Suprapubic skin (tissue), 4 donors: ENCODE measurements around the gene CCDC102B. TPM values are rescaled to one million over a fixed set of nuclear protein-coding genes. Genes with fewer than 3 reads are reported as not detected.

Source experiments
- DNase-seq, 2 donors: peaks; one replicate each; pipeline ENCODE4 v3.0.0-alpha.2; 2019; ENCODE audit warnings: low spot score in 2 of 2
- H3K27ac ChIP-seq: fragments of 200-600 bp; sonication (generic); one replicate; pipeline ENCODE4 v1.5.1; 2019
- H3K27me3 ChIP-seq: fragments of 200-600 bp; sonication (generic); one replicate; pipeline ENCODE4 v1.5.1; 2019
- H3K36me3 ChIP-seq: fragments of 200-600 bp; sonication (generic); one replicate; pipeline ENCODE4 v1.5.1; 2019
- H3K4me1 ChIP-seq: fragments of 200-600 bp; sonication (generic); one replicate; pipeline ENCODE4 v1.5.1; 2019
- H3K4me3 ChIP-seq: fragments of 200-600 bp; sonication (generic); one replicate; pipeline ENCODE4 v1.5.1; 2019; ENCODE audit warnings: mild to moderate bottlenecking
- H3K9me3 ChIP-seq: fragments of 200-600 bp; sonication (generic); one replicate; pipeline ENCODE4 v1.5.1; 2019
- CTCF ChIP-seq, 2 donors: fragments of 200-600 bp in 1 of 2; fragments of 450-650 bp in 1 of 2; sonication (generic) in 1 of 2; IDR thresholded peaks; one replicate each; pipeline ENCODE4 v1.5.1; 2016 to 2019; ENCODE audit warnings: antibody characterized with exemption in 2 of 2, mild to moderate bottlenecking in 1 of 2, moderate library complexity in 1 of 2
- EP300 ChIP-seq: sonication (generic); formaldehyde crosslinking; IDR thresholded peaks from one replicate; pipeline ENCODE4 v1.6.1; 2017; ENCODE audit warnings: antibody characterized with exemption
- POLR2A ChIP-seq, 2 donors: fragments of 450-650 bp; IDR thresholded peaks; one replicate each; pipeline ENCODE4 v1.6.1; 2017; ENCODE audit warnings: antibody characterized with exemption in 2 of 2, mild to moderate bottlenecking in 2 of 2, moderate library complexity in 2 of 2
- POLR2AphosphoS5 ChIP-seq, 3 donors: sonication (generic); formaldehyde crosslinking; IDR thresholded peaks; one replicate each; pipeline ENCODE4 v1.6.1; 2017; ENCODE audit warnings: antibody characterized with exemption in 3 of 3
- WGBS: methylation state at CpG from one replicate; pipeline ENCODE4 v1.1.5; 2018; 5-methylcytosine and 5-hydroxymethylcytosine counted together
- total RNA-seq, 4 donors: library from RNA; depleted of rRNA; stranded (reverse); fragments of >200 nt; gene quantifications; one replicate each; pipeline ENCODE4 v1.1.0, GENCODE V29; 2016

The CCDC102B gene
- total RNA-seq, 4 donors from 2014 or later = 1.6 to 4.1 (median 2.7) TPM; not detected in 1

- no peaks in the 10 kb centered on the region for H3K4me1 ChIP-seq
- H3K9me3 ChIP-seq = no peaks in the 10 kb centered on the region
- 35% methylated on average over 1 of the region's 1 CpG for WGBS
- DNase-seq = no peak
- H3K4me3 ChIP-seq = no peak overlapping the region
- no peak overlapping the region for H3K27ac ChIP-seq
- no peaks in the 10 kb centered on the region for H3K27me3 ChIP-seq
- TF ChIP-seq CTCF (IDR thresholded peaks at IDR 0.05) (no peak), POLR2A (IDR thresholded peaks at IDR 0.05) (no peak), EP300 (no peak), POLR2AphosphoS5 (IDR thresholded peaks at IDR 0.05) (no peak)
- no peaks in the 10 kb centered on the region for H3K36me3 ChIP-seq
Observed at GRCh38 chr18:68944330-68944729, 146.4 kb downstream of the CCDC102B start.

GRCh38 chr18:68944826-68945225, 146.9 kb downstream of the CCDC102B start:
- 71% methylated on average over 1 of the region's 1 CpG for WGBS

GRCh38 chr18:68948622-68949021, 150.7 kb downstream of the CCDC102B start:
- no peak overlapping the region for H3K4me3 ChIP-seq
- no peak for TF ChIP-seq CTCF (IDR thresholded peaks at IDR 0.05)
- no peak for TF ChIP-seq POLR2AphosphoS5 (IDR thresholded peaks at IDR 0.05)
- no peak for TF ChIP-seq EP300
- no peak for TF ChIP-seq POLR2A (IDR thresholded peaks at IDR 0.05)
- DNase-seq = no peak
- 94% methylated on average over 4 of the region's 4 CpGs for WGBS
- H3K27ac ChIP-seq = no peak overlapping the region
- H3K36me3 ChIP-seq = no peaks in the 10 kb centered on the region
- no peaks in the 10 kb centered on the region for H3K9me3 ChIP-seq
- H3K27me3 ChIP-seq = no peaks in the 10 kb centered on the region
- H3K4me1 ChIP-seq = no peaks in the 10 kb centered on the region

More at GRCh38 chr18:68944826-68945225, 146.9 kb downstream of the CCDC102B start:
- no peaks in the 10 kb centered on the region for H3K36me3 ChIP-seq
- H3K27ac ChIP-seq = no peak overlapping the region
- TF ChIP-seq EP300 (no peak), POLR2A (IDR thresholded peaks at IDR 0.05) (no peak), POLR2AphosphoS5 (IDR thresholded peaks at IDR 0.05) (no peak), CTCF (IDR thresholded peaks at IDR 0.05) (no peak)
- H3K9me3 ChIP-seq = no peaks in the 10 kb centered on the region
- no peaks in the 10 kb centered on the region for H3K4me1 ChIP-seq
- DNase-seq = no peak
- no peaks in the 10 kb centered on the region for H3K27me3 ChIP-seq
- H3K4me3 ChIP-seq = no peak overlapping the region

GRCh38 chr18:68954738-68955137, 156.9 kb downstream of the CCDC102B start:
- WGBS = 70% methylated on average over 2 of the region's 2 CpGs
- Histone ChIP-seq H3K4me3 (no peak overlapping the region), H3K9me3 (no peaks in the 10 kb centered on the region), H3K36me3 (no peaks in the 10 kb centered on the region), H3K4me1 (no peaks in the 10 kb centered on the region), H3K27ac (no peak overlapping the region), H3K27me3 (no peaks in the 10 kb centered on the region)
- no peak for TF ChIP-seq POLR2AphosphoS5 (IDR thresholded peaks at IDR 0.05)
- no peak for TF ChIP-seq EP300
- TF ChIP-seq CTCF (IDR thresholded peaks at IDR 0.05) = no peak
- TF ChIP-seq POLR2A (IDR thresholded peaks at IDR 0.05) = no peak
- no peak for DNase-seq

- TF ChIP-seq POLR2AphosphoS5 (IDR thresholded peaks at IDR 0.05) = no peak
- no peak for TF ChIP-seq POLR2A (IDR thresholded peaks at IDR 0.05)
- Histone ChIP-seq H3K4me3 (no peak overlapping the region), H3K36me3 (no peaks in the 10 kb centered on the region), H3K4me1 (no peaks in the 10 kb centered on the region), H3K27me3 (no peaks in the 10 kb centered on the region), H3K27ac (no peak overlapping the region), H3K9me3 (no peaks in the 10 kb centered on the region)
- WGBS = 47% methylated on average over 2 of the region's 2 CpGs
- DNase-seq = no peak
Observed at GRCh38 chr18:68956650-68957049, 158.8 kb downstream of the CCDC102B start.

GRCh38 chr18:68960355-68960754, 162.5 kb downstream of the CCDC102B start:
- H3K4me1 ChIP-seq = no peaks in the 10 kb centered on the region
- no peak overlapping the region for H3K4me3 ChIP-seq
- no peaks in the 10 kb centered on the region for H3K27me3 ChIP-seq
- DNase-seq = no peak
- no peaks in the 10 kb centered on the region for H3K9me3 ChIP-seq
- TF ChIP-seq POLR2A (IDR thresholded peaks at IDR 0.05) (no peak), CTCF (IDR thresholded peaks at IDR 0.05) (no peak), EP300 (no peak), POLR2AphosphoS5 (IDR thresholded peaks at IDR 0.05) (no peak)
- WGBS = no CpG with 5 or more reads among the region's 3 CpGs
- no peaks in the 10 kb centered on the region for H3K36me3 ChIP-seq
- no peak overlapping the region for H3K27ac ChIP-seq
